Esophagus squamous epithelium (tissue), 4 donors: Measurements from ENCODE around the gene KLF6.

ENCODE experiments used
- POLR2A ChIP-seq, 4 donors: fragments of 450-650 bp; IDR thresholded peaks; one replicate each; pipeline ENCODE4 v1.6.1; 2017; ENCODE audit warnings: antibody characterized with exemption in 4 of 4, mild to moderate bottlenecking in 4 of 4, moderate library complexity in 3 of 4
- TF ChIP-seq, protein P1 (sequence below), 6 experiments: fragments of 450-650 bp in 4 of 6; fragments of 200-600 bp in 2 of 6; sonication (generic) in 2 of 6; IDR thresholded peaks; one replicate each; pipeline ENCODE4 v1.5.1; 2016 to 2019; ENCODE audit warnings: antibody characterized with exemption in 6 of 6, mild to moderate bottlenecking in 4 of 6, moderate library complexity in 4 of 6

DNA sequence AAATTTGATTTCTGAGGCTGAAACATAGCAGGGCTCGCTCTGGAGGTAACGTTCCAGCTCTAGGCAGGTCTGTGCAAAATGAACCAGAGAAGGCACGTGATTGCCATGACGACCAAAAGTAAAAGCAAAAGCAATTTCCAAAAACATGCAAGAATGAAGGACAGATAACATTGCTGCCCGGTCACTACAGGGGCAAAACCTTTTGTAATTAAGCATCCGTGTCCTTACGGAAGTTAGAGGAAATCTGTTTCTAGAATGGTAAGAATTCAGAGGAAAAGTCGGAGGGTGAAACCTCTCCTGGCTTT lies 2.9 kb downstream of the KLF6 start:
- TF ChIP-seq, protein P1, sequence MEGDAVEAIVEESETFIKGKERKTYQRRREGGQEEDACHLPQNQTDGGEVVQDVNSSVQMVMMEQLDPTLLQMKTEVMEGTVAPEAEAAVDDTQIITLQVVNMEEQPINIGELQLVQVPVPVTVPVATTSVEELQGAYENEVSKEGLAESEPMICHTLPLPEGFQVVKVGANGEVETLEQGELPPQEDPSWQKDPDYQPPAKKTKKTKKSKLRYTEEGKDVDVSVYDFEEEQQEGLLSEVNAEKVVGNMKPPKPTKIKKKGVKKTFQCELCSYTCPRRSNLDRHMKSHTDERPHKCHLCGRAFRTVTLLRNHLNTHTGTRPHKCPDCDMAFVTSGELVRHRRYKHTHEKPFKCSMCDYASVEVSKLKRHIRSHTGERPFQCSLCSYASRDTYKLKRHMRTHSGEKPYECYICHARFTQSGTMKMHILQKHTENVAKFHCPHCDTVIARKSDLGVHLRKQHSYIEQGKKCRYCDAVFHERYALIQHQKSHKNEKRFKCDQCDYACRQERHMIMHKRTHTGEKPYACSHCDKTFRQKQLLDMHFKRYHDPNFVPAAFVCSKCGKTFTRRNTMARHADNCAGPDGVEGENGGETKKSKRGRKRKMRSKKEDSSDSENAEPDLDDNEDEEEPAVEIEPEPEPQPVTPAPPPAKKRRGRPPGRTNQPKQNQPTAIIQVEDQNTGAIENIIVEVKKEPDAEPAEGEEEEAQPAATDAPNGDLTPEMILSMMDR (IDR thresholded peaks at IDR 0.05): no peak
- TF ChIP-seq POLR2A (IDR thresholded peaks at IDR 0.05): no peak
